Stimulated activated CD4-positive, alpha-beta T cell treated with anti-CD3 and anti-CD28 coated beads, Interleukin-2, amount 100 ng/mL, for 48 hours (primary cell): ENCODE data around the gene TYRO3.
"Not testable (repeated sequence)": the region's sequence is repeated elsewhere in the genome, so short reads cannot be mapped to it uniquely, and the experiment has no call there.

ENCODE experiments used
- DNase-seq, 2 donors: peaks; one replicate each; pipeline ENCODE4 v3.0.0-alpha.2; 2020

TYRO3 gene

DNA sequence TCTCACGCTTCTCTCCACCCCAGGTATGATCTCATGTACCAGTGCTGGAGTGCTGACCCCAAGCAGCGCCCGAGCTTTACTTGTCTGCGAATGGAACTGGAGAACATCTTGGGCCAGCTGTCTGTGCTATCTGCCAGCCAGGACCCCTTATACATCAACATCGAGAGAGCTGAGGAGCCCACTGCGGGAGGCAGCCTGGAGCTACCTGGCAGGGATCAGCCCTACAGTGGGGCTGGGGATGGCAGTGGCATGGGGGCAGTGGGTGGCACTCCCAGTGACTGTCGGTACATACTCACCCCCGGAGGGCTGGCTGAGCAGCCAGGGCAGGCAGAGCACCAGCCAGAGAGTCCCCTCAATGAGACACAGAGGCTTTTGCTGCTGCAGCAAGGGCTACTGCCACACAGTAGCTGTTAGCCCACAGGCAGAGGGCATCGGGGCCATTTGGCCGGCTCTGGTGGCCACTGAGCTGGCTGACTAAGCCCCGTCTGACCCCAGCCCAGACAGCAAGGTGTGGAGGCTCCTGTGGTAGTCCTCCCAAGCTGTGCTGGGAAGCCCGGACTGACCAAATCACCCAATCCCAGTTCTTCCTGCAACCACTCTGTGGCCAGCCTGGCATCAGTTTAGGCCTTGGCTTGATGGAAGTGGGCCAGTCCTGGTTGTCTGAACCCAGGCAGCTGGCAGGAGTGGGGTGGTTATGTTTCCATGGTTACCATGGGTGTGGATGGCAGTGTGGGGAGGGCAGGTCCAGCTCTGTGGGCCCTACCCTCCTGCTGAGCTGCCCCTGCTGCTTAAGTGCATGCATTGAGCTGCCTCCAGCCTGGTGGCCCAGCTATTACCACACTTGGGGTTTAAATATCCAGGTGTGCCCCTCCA, 19.1 kb downstream of the TYRO3 start:
- DNase-seq, result no peak

DNA sequence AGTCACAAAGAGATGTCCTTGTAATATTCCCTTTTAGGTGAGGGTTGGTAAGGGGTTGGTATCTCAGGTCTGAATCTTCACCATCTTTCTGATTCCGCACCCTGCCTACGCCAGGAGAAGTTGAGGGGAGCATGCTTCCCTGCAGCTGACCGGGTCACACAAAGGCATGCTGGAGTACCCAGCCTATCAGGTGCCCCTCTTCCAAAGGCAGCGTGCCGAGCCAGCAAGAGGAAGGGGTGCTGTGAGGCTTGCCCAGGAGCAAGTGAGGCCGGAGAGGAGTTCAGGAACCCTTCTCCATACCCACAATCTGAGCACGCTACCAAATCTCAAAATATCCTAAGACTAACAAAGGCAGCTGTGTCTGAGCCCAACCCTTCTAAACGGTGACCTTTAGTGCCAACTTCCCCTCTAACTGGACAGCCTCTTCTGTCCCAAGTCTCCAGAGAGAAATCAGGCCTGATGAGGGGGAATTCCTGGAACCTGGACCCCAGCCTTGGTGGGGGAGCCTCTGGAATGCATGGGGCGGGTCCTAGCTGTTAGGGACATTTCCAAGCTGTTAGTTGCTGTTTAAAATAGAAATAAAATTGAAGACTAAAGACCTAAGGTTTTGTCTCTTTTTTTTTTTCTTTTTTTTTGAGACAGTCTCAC, 19.8 kb downstream of the TYRO3 start:
- no peak for DNase-seq

- DNase-seq, result no peak
Observed at GRCh38 chr15:41581110-41581509, 22.1 kb downstream of the TYRO3 start.

DNA sequence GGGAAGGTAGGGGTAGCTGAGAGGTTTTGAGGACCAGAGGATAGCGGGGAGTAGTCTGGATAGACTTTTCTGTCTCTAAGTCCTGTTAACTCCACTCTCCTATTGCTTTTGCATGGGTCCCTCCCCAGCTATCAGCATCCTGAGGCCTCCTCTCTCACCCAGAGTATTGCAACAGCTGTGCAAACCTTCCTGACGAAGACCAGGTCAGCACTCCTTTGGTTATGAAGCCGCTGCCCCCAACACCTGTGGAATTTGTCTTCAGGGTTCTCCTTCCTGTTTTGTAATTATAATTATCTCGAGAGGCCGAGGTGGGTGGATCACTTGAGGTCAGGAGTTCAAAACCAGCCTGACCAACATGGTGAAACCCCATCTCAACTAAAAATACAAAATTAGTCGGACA, 24.8 kb downstream of the TYRO3 start:
- no peak for DNase-seq

DNA sequence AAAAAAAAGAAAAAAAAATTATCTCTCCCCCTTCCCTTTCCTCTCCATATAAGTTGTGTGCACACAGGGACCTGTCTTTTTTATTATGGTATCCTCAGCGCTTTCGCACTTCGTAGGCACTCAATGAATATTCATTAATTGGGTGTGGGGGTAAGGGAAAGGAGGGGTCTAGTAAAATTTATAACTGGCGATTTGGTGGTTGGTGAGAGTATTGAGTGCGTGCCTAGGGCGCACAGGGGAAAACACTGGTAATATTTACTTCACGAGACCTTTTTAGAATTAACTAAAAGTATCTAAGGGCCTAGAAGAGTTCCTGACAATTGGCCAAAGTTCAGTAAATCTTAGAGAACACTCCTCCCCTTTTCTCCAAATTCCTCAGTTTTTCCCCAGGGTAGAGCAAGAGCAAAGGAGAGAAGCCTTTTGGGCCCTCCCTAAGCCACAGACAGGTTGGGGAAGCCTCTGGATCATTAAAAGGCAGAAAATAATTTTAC, 25.7 kb downstream of the TYRO3 start:
- no peak for DNase-seq

DNA sequence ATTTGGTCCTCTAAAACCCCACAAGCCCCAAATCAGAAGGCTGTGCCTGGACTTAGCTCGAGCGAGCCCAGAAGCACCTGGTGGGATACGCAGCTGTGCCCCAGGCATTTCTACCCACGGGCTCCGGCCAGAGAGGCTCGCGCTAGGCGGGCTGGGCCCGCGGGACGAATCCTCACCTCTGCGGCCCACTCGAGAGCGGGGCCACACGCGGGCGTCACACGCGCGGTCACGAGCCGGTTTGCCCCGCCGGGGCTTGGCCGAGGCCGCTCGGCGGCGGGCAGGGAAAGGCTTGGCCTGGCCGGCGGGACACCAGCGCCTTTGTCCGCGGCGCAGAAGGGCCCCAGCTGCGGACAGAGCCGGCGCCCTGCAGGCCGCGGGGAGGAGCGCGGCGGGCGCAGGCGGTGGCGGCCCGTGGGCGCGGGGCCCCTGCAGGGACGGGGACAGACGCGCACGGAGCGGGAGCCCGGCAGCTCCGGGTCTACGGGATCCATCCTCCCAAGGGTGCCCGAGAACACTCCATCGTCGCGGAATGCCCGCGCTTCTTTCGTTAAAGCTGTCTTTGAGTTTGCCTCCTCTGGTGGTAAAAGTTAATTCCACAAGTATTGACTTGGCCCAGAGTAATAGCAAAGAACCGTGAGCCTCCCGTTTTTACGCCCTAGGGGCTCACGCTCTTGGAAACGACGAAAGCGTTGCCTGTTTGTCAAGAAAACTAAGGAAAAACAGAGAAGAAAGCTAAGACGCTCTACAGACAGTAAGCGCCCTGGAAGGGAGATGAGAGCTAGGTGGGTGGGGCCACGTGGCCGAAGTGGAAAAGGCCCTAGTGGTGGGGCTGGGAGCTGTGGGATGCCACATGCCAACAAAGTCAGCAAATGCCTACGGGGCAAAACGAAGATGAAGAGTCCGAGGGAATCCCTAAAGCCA, 26.4 kb downstream of the TYRO3 start:
- DNase-seq, result peak; percentile 32 to 38

DNA sequence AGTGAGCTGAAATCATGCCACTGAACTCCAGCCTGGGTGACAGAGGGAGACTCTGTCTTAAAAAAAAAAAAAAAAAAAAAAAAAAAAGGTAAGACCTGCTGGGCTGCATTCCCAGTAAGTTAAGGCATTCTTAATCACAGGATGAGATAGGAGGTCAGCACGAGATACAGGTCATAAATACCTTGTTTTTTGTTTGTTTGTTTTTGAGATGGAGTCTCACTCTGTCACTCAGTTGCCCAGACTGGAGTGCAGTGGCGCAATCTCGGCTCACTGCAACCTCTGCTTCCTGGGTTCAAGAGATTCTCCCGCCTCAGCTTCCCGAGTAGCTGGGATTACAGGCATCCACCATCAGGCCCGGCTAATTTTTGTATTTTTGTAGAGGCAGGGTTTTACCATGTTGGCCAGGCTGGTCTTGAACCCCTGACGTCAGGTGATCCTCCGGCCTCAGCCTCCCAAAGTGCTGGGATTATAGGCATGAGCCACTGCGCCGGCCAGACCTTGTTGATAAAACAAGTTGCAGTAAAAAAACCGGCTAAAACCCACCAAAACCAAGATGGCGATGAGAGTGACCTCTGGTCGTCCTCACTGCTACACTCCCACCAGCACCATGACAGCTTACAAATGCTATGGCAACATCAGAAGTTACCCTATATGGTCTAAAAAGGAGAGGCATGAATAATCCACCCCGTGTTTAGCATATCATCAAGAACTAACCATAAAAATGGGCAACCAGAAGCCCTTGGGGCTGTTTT, 27.7 kb downstream of the TYRO3 start:
- DNase-seq, result not testable (repeated sequence)

- DNase-seq, result not testable (repeated sequence)
Observed at GRCh38 chr15:41589018-41589417, 30.0 kb downstream of the TYRO3 start.

GRCh38 chr15:41589571-41589970, 30.6 kb downstream of the TYRO3 start:
- DNase-seq, result not testable (repeated sequence)

GRCh38 chr15:41591217-41591616, 32.2 kb downstream of the TYRO3 start:
- DNase-seq, result not testable (repeated sequence)

DNA sequence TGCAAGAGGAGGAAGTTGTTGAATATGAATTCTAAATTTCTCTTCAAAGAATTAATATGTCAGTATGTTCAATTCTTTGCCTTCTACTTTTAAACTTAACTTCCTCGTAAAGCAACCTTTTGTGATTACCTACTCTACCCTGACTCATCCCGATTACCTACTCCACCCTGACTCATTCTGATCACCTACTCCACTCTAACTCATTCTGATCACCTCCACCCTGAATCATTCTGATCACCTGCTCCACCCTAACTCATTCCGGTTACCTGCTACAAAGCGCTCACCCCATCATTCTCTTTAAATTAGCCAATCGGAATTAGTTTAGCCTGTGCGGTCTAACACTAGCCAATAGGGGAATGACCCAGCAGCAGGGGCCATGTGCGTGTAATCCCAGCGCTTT, 33.7 kb downstream of the TYRO3 start:
- DNase-seq, result not testable (repeated sequence)

- no peak for DNase-seq
Observed at GRCh38 chr15:41594801-41595746, 36.1 kb downstream of the TYRO3 start.

GRCh38 chr15:41596972-41597371, 38.0 kb downstream of the TYRO3 start:
- no peak for DNase-seq

DNA sequence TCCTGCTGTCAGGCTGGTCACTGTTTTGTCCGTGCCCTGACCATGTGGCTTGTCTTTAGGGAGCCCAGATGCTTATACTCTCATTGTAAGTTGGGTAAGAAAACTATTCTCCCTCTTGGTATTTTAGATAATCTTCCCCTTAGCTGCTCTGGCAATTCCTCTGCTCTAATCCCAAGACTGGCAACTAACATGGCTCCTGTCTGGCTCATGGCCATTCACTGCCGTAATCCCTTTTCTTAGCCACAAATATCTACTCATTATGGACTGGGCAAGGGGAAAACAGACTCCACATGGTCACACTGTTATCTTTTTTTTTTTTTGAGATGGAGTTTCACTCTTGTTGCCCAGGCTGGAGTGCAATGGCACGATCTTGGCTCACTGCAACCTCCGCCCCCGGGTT, 38.8 kb downstream of the TYRO3 start:
- DNase-seq, result no peak

DNA sequence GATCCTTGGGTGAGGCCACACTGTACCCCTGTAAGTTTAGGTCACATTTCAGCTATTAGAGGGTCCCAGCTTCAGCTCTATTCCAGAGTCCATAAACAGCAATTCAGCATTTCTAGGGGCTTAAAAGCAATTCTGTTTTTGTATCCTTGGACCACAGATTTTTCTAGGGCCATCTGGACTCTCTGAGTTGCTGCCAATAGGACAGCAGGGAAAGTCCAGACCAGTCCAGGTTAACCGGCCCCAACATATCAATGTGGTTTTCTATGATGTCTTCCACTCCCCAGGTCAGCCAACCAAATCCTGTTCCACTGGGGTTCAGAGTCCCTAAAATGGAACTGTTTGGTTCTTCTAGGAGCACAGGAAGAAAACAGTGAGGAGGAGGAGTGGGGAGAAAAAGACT, 40.0 kb downstream of the TYRO3 start:
- no peak for DNase-seq

DNA sequence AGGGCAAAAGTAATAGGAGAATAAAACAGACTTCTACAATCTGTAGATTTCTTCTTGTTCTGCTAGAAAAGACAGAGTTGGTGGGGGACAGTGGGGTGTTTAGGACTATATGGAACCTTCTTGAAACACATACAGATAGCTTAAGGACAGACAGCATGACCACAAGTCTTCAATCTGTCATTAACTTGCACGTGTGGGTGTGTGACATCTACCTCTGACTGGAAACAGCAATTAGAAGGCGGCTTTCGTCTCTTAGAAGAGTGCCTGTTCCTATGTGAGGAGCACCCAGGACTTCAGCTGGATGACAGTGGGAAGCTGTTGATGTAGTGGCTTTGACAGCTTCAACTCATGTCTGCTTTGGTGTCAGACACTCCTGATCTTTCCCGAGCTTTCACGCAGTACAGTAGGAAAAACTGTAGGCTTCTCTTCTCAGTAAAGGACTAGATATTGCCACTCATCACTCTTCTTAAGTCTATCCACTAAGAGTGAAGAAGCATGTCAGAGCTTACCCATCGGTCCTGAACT, 44.5 kb downstream of the TYRO3 start:
- no peak for DNase-seq

- peak; percentile 43 to 46 for DNase-seq
Observed at GRCh38 chr15:41603941-41604911, 45.2 kb downstream of the TYRO3 start.

DNA sequence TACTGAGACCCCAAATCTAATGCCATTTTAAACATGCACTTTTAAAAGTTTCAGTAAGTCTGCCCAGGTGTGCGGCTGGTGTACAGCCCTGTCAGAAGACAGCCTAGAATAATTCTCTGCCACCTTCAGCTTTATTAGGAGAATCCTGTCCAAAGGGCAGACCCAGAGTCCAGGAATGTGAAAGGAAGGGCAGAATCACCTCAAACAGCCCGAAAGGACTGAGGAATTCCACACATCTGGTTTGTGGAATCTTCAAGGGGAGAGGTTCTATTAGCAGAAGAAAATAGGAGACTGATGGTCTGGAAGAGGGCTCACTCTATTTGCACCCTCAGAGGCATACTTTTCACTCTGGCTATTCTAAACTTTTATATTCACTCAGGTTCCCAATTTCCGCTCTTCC, 46.6 kb downstream of the TYRO3 start:
- no peak for DNase-seq

- no peak for DNase-seq
Observed at GRCh38 chr15:41606997-41607396, 48.0 kb downstream of the TYRO3 start.

- DNase-seq, result no peak
Observed at GRCh38 chr15:41609123-41609522, 50.1 kb downstream of the TYRO3 start.
